Spinal cord (tissue), 10 donors: ENCODE results near the gene TUSC7. TPM values are rescaled to one million over a fixed set of nuclear protein-coding genes. Genes with fewer than 3 reads are reported as not detected.

Experiments used
- DNase-seq, 6 donors: peaks; one replicate each; pipeline versions ENCODE4 v3.0.0 to v3.0.0-alpha.2; 2013 to 2015; ENCODE audit warnings: low spot score in 6 of 6, low read depth in 4 of 6
- H3K27ac ChIP-seq: one replicate; pipeline ENCODE4 v1.5.1; 2013; ENCODE audit warnings: low read depth, low read length, control low read depth
- H3K27me3 ChIP-seq: one replicate; pipeline ENCODE4 v1.6.1; 2013; ENCODE audit warnings: low read length; ENCODE audit not compliant: control insufficient read depth, insufficient read depth
- H3K36me3 ChIP-seq: one replicate; pipeline ENCODE4 v1.6.1; 2013; ENCODE audit warnings: low read length; ENCODE audit not compliant: control insufficient read depth, insufficient read depth
- H3K4me1 ChIP-seq: one replicate; pipeline ENCODE4 v1.6.1; 2013; ENCODE audit warnings: low read length; ENCODE audit not compliant: control insufficient read depth, insufficient read depth
- H3K4me3 ChIP-seq: one replicate; pipeline ENCODE4 v1.5.1; 2013; ENCODE audit warnings: low read depth, low read length, control low read depth
- H3K9me3 ChIP-seq: one replicate; pipeline ENCODE4 v1.6.1; 2013; ENCODE audit warnings: low read length; ENCODE audit not compliant: control insufficient read depth, insufficient read depth
- WGBS: methylation state at CpG from one replicate; pipeline ENCODE4 v1.1.5; 2013; ENCODE audit warnings: missing lambda C conversion rate; ENCODE audit not compliant: insufficient coverage; 5-methylcytosine and 5-hydroxymethylcytosine counted together
- long read RNA-seq, 4 donors: transcript quantifications; one replicate each; lab custom pipeline, GENCODE V29; 2026
- polyA plus RNA-seq, 2 donors: library from polyadenylated mRNA; unstranded; fragments of 120-200 nt; gene quantifications; one replicate each; pipeline ENCODE4 v1.2.1, GENCODE V29; 2013; ENCODE audit not compliant: insufficient read length in 2 of 2
- total RNA-seq, 2 donors: library from RNA; depleted of rRNA in 1 of 2; stranded (reverse); fragments of 120-200 nt in 1 of 2; fragments of >200 nt in 1 of 2; gene quantifications; one replicate each; pipeline versions ENCODE4 v1.2.3 to v1.2.4, GENCODE V29; 2013 to 2014
- donor health status: healthy.

Gene TUSC7
- total RNA-seq: not detected
- under 1 TPM in 1 of 2 donors, not detected in 1; 0.36 TPM for polyA plus RNA-seq
- long read RNA-seq, donor 1: 0 reads
- long read RNA-seq, donor 2: 0 reads
- long read RNA-seq, donor 3: 0 reads
- long read RNA-seq, donor 4: 0 reads

- H3K4me3 ChIP-seq: no peak within 1 kb of the TSS
- H3K27me3 ChIP-seq: no peaks in the 10 kb centered on the region
- DNase-seq: no peak
- H3K9me3 ChIP-seq: no peaks in the 10 kb centered on the region
- 86% methylated on average over 1 of the region's 4 CpGs for WGBS
- H3K27ac ChIP-seq: no peak within 1 kb of the TSS
- no peaks in the 10 kb centered on the region for H3K36me3 ChIP-seq
- no peaks in the 10 kb centered on the region for H3K4me1 ChIP-seq
These were observed at the start of gene TUSC7 for GRCh38 chr3:116709479-116709878. Gene TUSC7 (plus strand): TSS chr3:116709779.

- DNase-seq: no peak
- no peak overlapping the region for H3K27ac ChIP-seq
These were observed 48.4 kb upstream of the TUSC7 start for GRCh38 chr3:116661196-116661595.

GRCh38 chr3:116663161-116664110, 46.1 kb upstream of the TUSC7 start:
- no peaks in the 10 kb centered on the region for H3K9me3 ChIP-seq
- WGBS: 64% methylated on average over 8 of the region's 8 CpGs
- no peaks in the 10 kb centered on the region for H3K27me3 ChIP-seq
- H3K36me3 ChIP-seq: no peaks in the 10 kb centered on the region
- DNase-seq: peak in 1 of 6 donors; percentile 54
- H3K4me3 ChIP-seq: no peak overlapping the region
- H3K27ac ChIP-seq: no peak overlapping the region
- H3K4me1 ChIP-seq: peaks cover 6% of the 10 kb centered on the region

More at GRCh38 chr3:116661196-116661595, 48.4 kb upstream of the TUSC7 start:
- no peaks in the 10 kb centered on the region for H3K27me3 ChIP-seq
- H3K9me3 ChIP-seq: no peaks in the 10 kb centered on the region
- H3K36me3 ChIP-seq: no peaks in the 10 kb centered on the region
- no CpG with 5 or more reads among the region's 1 CpG for WGBS
- H3K4me3 ChIP-seq: no peak overlapping the region
- peaks cover 6% of the 10 kb centered on the region for H3K4me1 ChIP-seq

GRCh38 chr3:116667324-116667723, 42.3 kb upstream of the TUSC7 start:
- no peaks in the 10 kb centered on the region for H3K9me3 ChIP-seq
- no peaks in the 10 kb centered on the region for H3K27me3 ChIP-seq
- peaks cover 6% of the 10 kb centered on the region for H3K4me1 ChIP-seq
- no peak overlapping the region for H3K4me3 ChIP-seq
- no peak for DNase-seq
- no peaks in the 10 kb centered on the region for H3K36me3 ChIP-seq
- no peak overlapping the region for H3K27ac ChIP-seq

GRCh38 chr3:116667791-116668190, 41.8 kb upstream of the TUSC7 start:
- no CpG with 5 or more reads among the region's 1 CpG for WGBS
- H3K27ac ChIP-seq: no peak overlapping the region
- no peaks in the 10 kb centered on the region for H3K36me3 ChIP-seq
- no peak for DNase-seq
- H3K4me3 ChIP-seq: no peak overlapping the region
- peaks cover 6% of the 10 kb centered on the region for H3K4me1 ChIP-seq
- H3K9me3 ChIP-seq: no peaks in the 10 kb centered on the region
- H3K27me3 ChIP-seq: no peaks in the 10 kb centered on the region

GRCh38 chr3:116669576-116669975, 40.0 kb upstream of the TUSC7 start:
- Histone ChIP-seq H3K4me3 (no peak overlapping the region), H3K9me3 (no peaks in the 10 kb centered on the region), H3K27ac (no peak overlapping the region), H3K4me1 (no peaks in the 10 kb centered on the region), H3K27me3 (no peaks in the 10 kb centered on the region), H3K36me3 (no peaks in the 10 kb centered on the region)
- 73% methylated on average over 3 of the region's 3 CpGs for WGBS
- no peak for DNase-seq

GRCh38 chr3:116671151-116671550, 38.4 kb upstream of the TUSC7 start:
- Histone ChIP-seq H3K27me3 (no peaks in the 10 kb centered on the region), H3K4me3 (no peak overlapping the region), H3K36me3 (no peaks in the 10 kb centered on the region), H3K27ac (no peak overlapping the region), H3K4me1 (no peaks in the 10 kb centered on the region), H3K9me3 (no peaks in the 10 kb centered on the region)
- no peak for DNase-seq
- no CpG with 5 or more reads among the region's 1 CpG for WGBS

GRCh38 chr3:116678853-116679252, 30.7 kb upstream of the TUSC7 start:
- Histone ChIP-seq H3K4me1 (no peaks in the 10 kb centered on the region), H3K9me3 (no peaks in the 10 kb centered on the region)
- WGBS: 66% methylated on average over 9 of the region's 13 CpGs

GRCh38 chr3:116691041-116691440, 18.5 kb upstream of the TUSC7 start:
- DNase-seq: no peak
- WGBS: no CpG with 5 or more reads among the region's 2 CpGs
- no peaks in the 10 kb centered on the region for H3K9me3 ChIP-seq

More at GRCh38 chr3:116678853-116679252, 30.7 kb upstream of the TUSC7 start:
- no peaks in the 10 kb centered on the region for H3K27me3 ChIP-seq
- no peak overlapping the region for H3K4me3 ChIP-seq
- DNase-seq: no peak
- no peak overlapping the region for H3K27ac ChIP-seq
- H3K36me3 ChIP-seq: no peaks in the 10 kb centered on the region

GRCh38 chr3:116701070-116701469, 8.5 kb upstream of the TUSC7 start:
- Histone ChIP-seq H3K4me1 (no peaks in the 10 kb centered on the region), H3K27ac (no peak overlapping the region), H3K4me3 (no peak overlapping the region), H3K9me3 (no peaks in the 10 kb centered on the region), H3K27me3 (no peaks in the 10 kb centered on the region), H3K36me3 (no peaks in the 10 kb centered on the region)
- DNase-seq: no peak

More at GRCh38 chr3:116691041-116691440, 18.5 kb upstream of the TUSC7 start:
- Histone ChIP-seq H3K27ac (no peak overlapping the region), H3K27me3 (no peaks in the 10 kb centered on the region), H3K4me1 (no peaks in the 10 kb centered on the region), H3K4me3 (no peak overlapping the region), H3K36me3 (no peaks in the 10 kb centered on the region)
